CD4-positive, CD25-positive, alpha-beta regulatory T cell (primary cell): ENCODE data around the gene KCNJ5. TPM values are rescaled to one million over a fixed set of nuclear protein-coding genes. Genes with fewer than 3 reads are reported as not detected.

Experiments used
- ATAC-seq, 2 donors: fragments of 150-1000 bp; cut with Tn5 transposase; one replicate each; pipeline ENCODE4 v1.10.0; 2021; ENCODE audit warnings: low read depth in 2 of 2, moderate number of reproducible peaks in 2 of 2, moderate library complexity in 1 of 2
- DNase-seq, 3 donors: peaks; one replicate each; pipeline versions ENCODE4 v3.0.0 to v3.0.0-alpha.2; 2012 to 2022; ENCODE audit warnings: mixed read lengths in 1 of 3
- H3K27ac ChIP-seq: one replicate; pipeline ENCODE4 v1.7.0; 2013; ENCODE audit warnings: mild to moderate bottlenecking, low read length; ENCODE audit not compliant: insufficient read depth, poor library complexity, severe bottlenecking
- H3K27me3 ChIP-seq: one replicate; pipeline ENCODE4 v1.7.0; 2013; ENCODE audit warnings: low read length; ENCODE audit not compliant: control insufficient read depth, insufficient read depth
- H3K36me3 ChIP-seq: one replicate; pipeline ENCODE4 v1.7.0; 2013; ENCODE audit warnings: mild to moderate bottlenecking, low read length, moderate library complexity; ENCODE audit not compliant: control insufficient read depth, insufficient read depth
- H3K4me1 ChIP-seq: 2 replicates; pipeline ENCODE4 v1.7.0; 2013; ENCODE audit warnings: mild to moderate bottlenecking, low read length; ENCODE audit not compliant: insufficient read depth, control insufficient read depth, poor library complexity, severe bottlenecking
- H3K4me3 ChIP-seq: one replicate; pipeline ENCODE4 v1.7.0; 2013; ENCODE audit warnings: low read depth, mild to moderate bottlenecking, low read length, moderate library complexity
- H3K9me3 ChIP-seq, 2 experiments: 1 replicate in 1 of 2; 2 replicates in 1 of 2; pipeline ENCODE4 v1.7.0; 2013; ENCODE audit warnings: low read length in 2 of 2, mild to moderate bottlenecking in 1 of 2, moderate library complexity in 1 of 2; ENCODE audit not compliant: control insufficient read depth in 2 of 2
- H3K27ac Mint-ChIP-seq, 3 donors: one replicate each; pipeline ENCODE4 v1.8.0; 2020 to 2022; ENCODE audit warnings: mild to moderate bottlenecking in 3 of 3, mixed read lengths in 3 of 3, moderate library complexity in 2 of 3
- H3K27me3 Mint-ChIP-seq: one replicate; pipeline ENCODE4 v1.8.0; 2022; ENCODE audit warnings: mild to moderate bottlenecking, mixed read lengths
- H3K36me3 Mint-ChIP-seq: one replicate; pipeline ENCODE4 v1.8.0; 2020; ENCODE audit warnings: mixed read lengths
- H3K4me1 Mint-ChIP-seq, 4 donors: one replicate each; pipeline ENCODE4 v1.8.0; 2020 to 2022; ENCODE audit warnings: mixed read lengths in 4 of 4, mild to moderate bottlenecking in 1 of 4
- H3K4me3 Mint-ChIP-seq, 4 donors: one replicate each; pipeline ENCODE4 v1.8.0; 2020 to 2022; ENCODE audit warnings: mild to moderate bottlenecking in 4 of 4, mixed read lengths in 4 of 4, moderate library complexity in 3 of 4
- H3K9me3 Mint-ChIP-seq, 7 donors: one replicate each; pipeline ENCODE4 v1.8.0; 2020 to 2022; ENCODE audit warnings: mixed read lengths in 7 of 7, mild to moderate bottlenecking in 3 of 7, moderate library complexity in 2 of 7
- polyA plus RNA-seq, 4 donors: library from polyadenylated mRNA; unstranded; fragments of 300-500 nt; fragmentation: Illumina TruSeq; gene quantifications; one replicate each; pipeline ENCODE4 v1.2.3, GENCODE V29; 2021
- total RNA-seq: library from RNA; stranded (reverse); gene quantifications from one replicate; pipeline ENCODE4 v1.2.3, GENCODE V29; 2022

The KCNJ5 gene
- total and polyA plus RNA-seq, 5 donors from 2014 or later: not detected

GRCh38 chr11:128862908-128863660 lies 28.1 kb upstream of the KCNJ5 start:
- ATAC-seq (no peak), DNase-seq (no peak)
- Mint-ChIP-seq H3K4me3 (no peak overlapping the region), H3K9me3 (no peaks in the 10 kb centered on the region), H3K4me1 (peaks cover 0 to 8% (median 5%) of the 10 kb centered on the region in 4 donors), H3K36me3 (no peaks in the 10 kb centered on the region), H3K27ac (no peak overlapping the region), H3K27me3 (peaks cover 9% of the 10 kb centered on the region)
- no peaks in the 10 kb centered on the region for H3K36me3 ChIP-seq
- no peaks in the 10 kb centered on the region for H3K27me3 ChIP-seq
- no peak overlapping the region for H3K4me3 ChIP-seq
- H3K27ac ChIP-seq: no peak overlapping the region
- no peaks in the 10 kb centered on the region for H3K9me3 ChIP-seq
- peaks cover 5% of the 10 kb centered on the region for H3K4me1 ChIP-seq

GRCh38 chr11:128865490-128865889 lies 25.7 kb upstream of the KCNJ5 start:
- Mint-ChIP-seq H3K4me1 (peaks cover 0 to under 1% (median 0%) of the 10 kb centered on the region in 4 donors), H3K27me3 (peaks cover 5% of the 10 kb centered on the region), H3K9me3 (no peaks in the 10 kb centered on the region), H3K4me3 (no peak overlapping the region), H3K36me3 (no peaks in the 10 kb centered on the region), H3K27ac (no peak overlapping the region)
- Histone ChIP-seq H3K4me1 (no peaks in the 10 kb centered on the region), H3K36me3 (no peaks in the 10 kb centered on the region), H3K4me3 (no peak overlapping the region), H3K9me3 (no peaks in the 10 kb centered on the region), H3K27ac (no peak overlapping the region), H3K27me3 (no peaks in the 10 kb centered on the region)
- ATAC-seq (no peak), DNase-seq (no peak)

GRCh38 chr11:128867277-128867676 lies 23.9 kb upstream of the KCNJ5 start, which contains the start of gene KCNJ1:
Gene KCNJ1, minus strand, starts transcription at chr11:128867296. Its CDS starts 27,053 bp downstream, at chr11:128840243.
- H3K9me3 ChIP-seq: no peaks in the 10 kb centered on the region
- no peaks in the 10 kb centered on the region for H3K36me3 ChIP-seq
- Mint-ChIP-seq H3K27me3 (peaks cover 5% of the 10 kb centered on the region), H3K4me1 (no peaks in the 10 kb centered on the region), H3K9me3 (peaks cover 0 to 2% (median 0%) of the 10 kb centered on the region in 7 donors), H3K4me3 (peak within 1 kb of the TSS in 1 of 4 donors; percentile 8), H3K27ac (no peak within 1 kb of the TSS), H3K36me3 (no peaks in the 10 kb centered on the region)
- H3K27me3 ChIP-seq: no peaks in the 10 kb centered on the region
- peak in 2 of 3 donors; percentile 12 to 50 for DNase-seq
- H3K27ac ChIP-seq: no peak within 1 kb of the TSS
- H3K4me3 ChIP-seq: no peak within 1 kb of the TSS
- ATAC-seq: no peak
- no peaks in the 10 kb centered on the region for H3K4me1 ChIP-seq

- peak in 2 of 3 donors; percentile 36 to 59 for DNase-seq
- peak overlapping the region in 1 of 3 donors; percentile 67 for H3K27ac Mint-ChIP-seq
- Histone ChIP-seq H3K27me3 (no peaks in the 10 kb centered on the region), H3K36me3 (no peaks in the 10 kb centered on the region), H3K4me1 (no peaks in the 10 kb centered on the region), H3K4me3 (no peak overlapping the region), H3K9me3 (no peaks in the 10 kb centered on the region), H3K27ac (no peak overlapping the region)
- H3K9me3 Mint-ChIP-seq: peaks cover 0 to 2% (median 0%) of the 10 kb centered on the region in 7 donors
- H3K27me3 Mint-ChIP-seq: peaks cover 14% of the 10 kb centered on the region
- H3K36me3 Mint-ChIP-seq: no peaks in the 10 kb centered on the region
- H3K4me3 Mint-ChIP-seq: no peak overlapping the region
- peaks cover 0 to 1% (median 0%) of the 10 kb centered on the region in 4 donors for H3K4me1 Mint-ChIP-seq
- ATAC-seq: peak in 1 of 2 donors; percentile 29
Measured at GRCh38 chr11:128868841-128869671, 22.1 kb upstream of the KCNJ5 start.

- no peaks in the 10 kb centered on the region for H3K9me3 ChIP-seq
- DNase-seq: no peak
- no peak overlapping the region for H3K27ac ChIP-seq
- no peak overlapping the region for H3K4me3 Mint-ChIP-seq
- no peak overlapping the region for H3K4me3 ChIP-seq
- H3K36me3 ChIP-seq: no peaks in the 10 kb centered on the region
- peaks cover 23% of the 10 kb centered on the region for H3K27me3 Mint-ChIP-seq
- peaks cover 0 to 1% (median 0%) of the 10 kb centered on the region in 4 donors for H3K4me1 Mint-ChIP-seq
- H3K9me3 Mint-ChIP-seq: peaks cover 0 to 2% (median 0%) of the 10 kb centered on the region in 7 donors
- ATAC-seq: no peak
- H3K27me3 ChIP-seq: no peaks in the 10 kb centered on the region
- no peaks in the 10 kb centered on the region for H3K4me1 ChIP-seq
- no peaks in the 10 kb centered on the region for H3K36me3 Mint-ChIP-seq
- H3K27ac Mint-ChIP-seq: no peak overlapping the region
Measured at GRCh38 chr11:128871168-128871610, 20.0 kb upstream of the KCNJ5 start.

GRCh38 chr11:128872094-128872493 lies 19.1 kb upstream of the KCNJ5 start:
- no peak overlapping the region for H3K27ac ChIP-seq
- H3K9me3 ChIP-seq: no peaks in the 10 kb centered on the region
- Mint-ChIP-seq H3K36me3 (no peaks in the 10 kb centered on the region), H3K27ac (no peak overlapping the region), H3K27me3 (peaks cover 27% of the 10 kb centered on the region), H3K9me3 (peaks cover 0 to 2% (median 0%) of the 10 kb centered on the region in 7 donors), H3K4me1 (peaks cover 0 to 1% (median 0%) of the 10 kb centered on the region in 4 donors), H3K4me3 (no peak overlapping the region)
- H3K36me3 ChIP-seq: no peaks in the 10 kb centered on the region
- ATAC-seq (no peak), DNase-seq (no peak)
- no peaks in the 10 kb centered on the region for H3K27me3 ChIP-seq
- H3K4me1 ChIP-seq: no peaks in the 10 kb centered on the region
- no peak overlapping the region for H3K4me3 ChIP-seq

GRCh38 chr11:128872594-128872993 lies 18.6 kb upstream of the KCNJ5 start:
- peaks cover 27% of the 10 kb centered on the region for H3K27me3 Mint-ChIP-seq
- Histone ChIP-seq H3K36me3 (no peaks in the 10 kb centered on the region), H3K27ac (no peak overlapping the region), H3K27me3 (no peaks in the 10 kb centered on the region), H3K9me3 (no peaks in the 10 kb centered on the region), H3K4me3 (no peak overlapping the region), H3K4me1 (no peaks in the 10 kb centered on the region)
- peaks cover 0 to 1% (median 0%) of the 10 kb centered on the region in 4 donors for H3K4me1 Mint-ChIP-seq
- H3K27ac Mint-ChIP-seq: no peak overlapping the region
- no peaks in the 10 kb centered on the region for H3K36me3 Mint-ChIP-seq
- DNase-seq (no peak), ATAC-seq (no peak)
- no peak overlapping the region for H3K4me3 Mint-ChIP-seq
- peaks cover 0 to 2% (median 0%) of the 10 kb centered on the region in 7 donors for H3K9me3 Mint-ChIP-seq
